Activated gamma-delta T cell treated with anti-CD3 and anti-CD28 coated beads, Interleukin-2, amount 50 U/mL, for 16 hours (primary cell): ENCODE data around the gene CLOCK.

Source experiments
- DNase-seq: peaks from one replicate; pipeline ENCODE4 v3.0.0-alpha.2; 2020; ENCODE audit warnings: low read depth

The CLOCK gene

GRCh38 chr4:55411621-55412020 is 135.1 kb downstream of the CLOCK start:
- no peak for DNase-seq

- DNase-seq: no peak
These were observed 136.3 kb downstream of the CLOCK start for GRCh38 chr4:55410431-55410830.

- no peak for DNase-seq
These were observed 137.1 kb downstream of the CLOCK start for GRCh38 chr4:55409468-55410171.

- DNase-seq: no peak
These were observed 138.9 kb downstream of the CLOCK start for GRCh38 chr4:55407764-55408163.

DNA sequence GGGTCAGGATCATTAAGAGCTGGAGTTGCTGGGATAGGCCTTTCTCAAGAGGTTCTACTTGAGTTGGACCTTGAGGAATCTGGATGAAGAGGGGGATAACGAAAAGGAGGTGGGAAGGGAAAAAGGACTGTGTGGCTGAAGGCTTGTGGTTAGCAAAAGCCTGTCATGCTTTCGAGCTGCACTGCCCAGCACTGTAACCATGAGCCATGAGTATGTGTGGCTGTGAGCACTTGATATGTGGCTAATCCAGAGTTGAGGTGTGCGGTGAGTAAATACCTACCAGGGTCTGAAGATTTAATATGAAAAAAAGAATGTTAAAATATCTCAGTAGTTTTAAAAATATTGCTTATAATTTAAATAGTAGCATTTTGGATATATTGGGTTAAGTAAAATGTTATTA is 139.6 kb downstream of the CLOCK start:
- no peak for DNase-seq

DNA sequence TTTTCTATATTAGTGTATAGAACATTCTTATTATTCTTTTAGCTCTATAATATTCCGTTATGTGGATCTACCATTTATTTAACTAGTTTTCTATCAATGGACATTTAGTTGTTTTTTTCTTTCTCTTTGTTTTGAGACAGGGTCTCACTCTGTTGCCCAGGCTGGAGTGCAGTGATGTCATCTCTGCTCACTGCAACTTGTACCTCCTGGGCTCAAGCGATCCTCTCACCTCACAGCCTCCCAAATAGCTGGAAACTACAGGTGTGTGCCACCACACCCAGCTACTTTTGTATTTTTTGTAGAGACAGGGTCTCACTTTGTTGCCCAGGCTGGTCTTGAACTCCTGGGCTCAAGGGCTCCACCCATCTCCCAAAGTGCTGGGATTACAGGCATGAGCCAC is 140.2 kb downstream of the CLOCK start:
- DNase-seq: no peak

DNA sequence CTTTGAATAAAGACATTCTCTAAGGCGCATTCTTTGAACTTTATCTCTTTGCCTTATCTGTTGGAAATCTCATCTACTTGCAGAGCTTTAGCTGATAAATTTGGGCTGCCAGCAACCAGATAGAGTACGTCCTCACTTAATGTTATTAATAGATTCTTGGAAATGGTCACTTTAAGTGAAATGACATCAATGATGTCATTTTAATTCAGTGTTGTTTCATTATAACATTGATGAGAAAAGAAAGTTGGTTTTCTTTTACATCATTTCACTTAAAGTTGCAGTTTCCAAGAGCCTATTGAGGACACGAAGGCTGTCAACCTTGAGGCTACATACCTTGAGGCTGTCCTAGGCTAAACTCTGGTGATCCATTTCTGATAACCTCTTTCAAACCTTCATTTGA is 141.6 kb downstream of the CLOCK start:
- DNase-seq: no peak

DNA sequence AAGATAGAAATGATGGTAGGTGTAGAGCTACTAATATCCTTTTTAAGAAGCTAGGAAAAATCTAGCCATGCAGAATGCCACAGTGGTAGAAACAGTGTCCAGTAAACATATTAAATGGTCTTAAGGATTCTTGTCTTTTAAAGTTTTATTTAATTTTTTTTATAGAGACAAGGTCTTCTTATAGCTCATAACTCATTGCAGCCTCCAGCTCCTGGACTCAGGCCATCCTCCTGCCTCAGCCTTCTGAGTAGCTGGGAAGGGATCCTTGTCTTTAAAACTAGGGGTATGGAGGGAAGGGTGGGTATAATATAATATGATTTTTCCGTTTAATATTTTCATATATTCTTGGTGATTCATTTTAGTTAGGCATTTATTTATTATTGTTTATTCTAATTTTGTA is 147.1 kb downstream of the CLOCK start:
- DNase-seq: no peak

DNA sequence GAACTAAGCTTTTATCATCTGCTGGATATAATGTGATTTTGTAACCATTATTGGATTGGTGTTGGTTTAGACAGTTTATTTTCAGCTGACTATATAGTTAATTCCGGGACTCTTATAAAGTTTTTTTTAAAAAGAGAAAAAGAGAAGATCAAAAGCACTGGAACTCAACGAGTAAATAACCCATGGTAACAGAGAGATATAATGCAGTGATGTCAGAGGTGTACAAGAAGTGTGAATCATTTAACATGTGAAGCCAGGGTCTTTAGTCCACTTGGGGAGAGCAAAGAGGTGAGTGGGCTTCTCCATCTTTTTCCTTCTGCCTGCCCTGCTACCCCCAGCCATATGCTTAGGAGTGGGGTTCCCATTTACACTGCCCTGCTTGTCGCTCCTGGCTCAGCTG is 147.7 kb downstream of the CLOCK start:
- DNase-seq: no peak

DNA sequence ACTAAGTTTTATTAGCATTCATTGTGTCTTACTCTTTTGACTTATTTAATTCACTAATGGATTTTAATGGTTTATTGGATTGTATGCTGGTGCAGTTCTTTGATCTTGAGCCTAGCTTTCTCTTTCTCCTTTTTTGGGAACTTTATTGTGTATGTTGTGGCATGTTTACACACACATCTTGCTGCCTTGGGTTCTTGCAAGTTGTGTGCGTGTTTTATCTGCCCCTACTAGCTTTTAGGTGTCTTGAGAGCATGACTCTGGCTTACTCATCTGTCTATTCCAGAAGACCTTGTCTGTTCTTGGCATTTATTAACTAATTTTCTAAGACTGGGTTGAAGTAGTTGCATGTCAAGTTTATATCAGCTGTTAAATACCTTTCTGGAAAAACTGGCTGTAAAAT is 148.2 kb downstream of the CLOCK start:
- no peak for DNase-seq

DNA sequence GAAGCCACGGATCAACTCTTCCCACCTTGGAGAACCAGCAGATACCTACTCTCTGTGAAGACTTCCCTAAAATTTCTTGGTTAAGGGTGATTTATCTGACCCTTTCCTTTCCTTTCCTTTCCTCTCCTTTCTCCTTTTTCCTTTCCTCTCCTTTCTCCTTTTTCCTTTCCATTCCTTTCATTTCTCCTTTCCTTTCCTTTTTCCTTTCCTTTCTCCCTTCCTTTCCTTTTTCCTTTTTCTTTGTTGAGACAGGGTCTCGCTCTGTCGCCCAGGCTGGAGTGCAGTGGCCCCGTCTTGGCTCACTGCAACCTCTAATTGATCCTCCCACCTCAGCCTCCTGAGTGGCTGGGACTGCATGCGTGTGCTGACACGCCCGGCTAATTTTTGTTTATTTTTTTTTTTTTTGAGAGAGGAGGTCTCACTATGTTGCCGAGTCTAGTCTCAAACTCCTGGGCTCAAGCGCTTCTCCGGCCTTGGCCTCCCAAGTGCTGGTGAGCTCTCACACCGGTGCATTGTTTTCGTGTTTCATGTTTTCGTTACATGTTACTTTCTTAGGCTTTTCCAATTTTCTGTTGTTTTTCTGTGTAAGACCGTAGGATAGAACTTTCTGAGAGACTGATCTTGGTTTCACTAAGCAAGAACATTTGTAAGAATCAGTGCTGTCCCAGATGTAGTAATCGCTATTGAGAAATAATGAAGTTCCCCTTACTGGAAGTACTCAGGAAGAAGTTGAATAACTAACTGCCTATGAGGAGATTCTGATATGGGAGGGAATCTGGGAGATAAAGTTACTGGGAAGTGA is 149.0 kb downstream of the CLOCK start:
- no peak for DNase-seq

DNA sequence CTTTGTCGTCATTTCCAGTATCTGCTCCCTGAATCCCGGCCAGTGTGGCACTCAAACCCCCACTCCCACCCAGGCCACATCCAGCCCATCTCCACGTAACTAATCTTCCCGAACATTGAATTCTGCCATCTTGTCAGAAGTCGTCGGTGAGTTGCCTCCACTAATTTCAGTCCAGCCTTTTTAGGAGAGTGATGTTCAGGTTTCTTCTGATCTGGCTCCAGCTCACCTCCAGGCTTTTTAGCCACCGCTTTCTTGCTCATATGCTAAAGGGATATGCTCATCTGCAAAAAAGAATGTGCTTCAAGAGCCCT is 149.6 kb downstream of the CLOCK start:
- no peak for DNase-seq

- DNase-seq: peak; percentile 12
These were observed 150.2 kb downstream of the CLOCK start for GRCh38 chr4:55396308-55397125.

DNA sequence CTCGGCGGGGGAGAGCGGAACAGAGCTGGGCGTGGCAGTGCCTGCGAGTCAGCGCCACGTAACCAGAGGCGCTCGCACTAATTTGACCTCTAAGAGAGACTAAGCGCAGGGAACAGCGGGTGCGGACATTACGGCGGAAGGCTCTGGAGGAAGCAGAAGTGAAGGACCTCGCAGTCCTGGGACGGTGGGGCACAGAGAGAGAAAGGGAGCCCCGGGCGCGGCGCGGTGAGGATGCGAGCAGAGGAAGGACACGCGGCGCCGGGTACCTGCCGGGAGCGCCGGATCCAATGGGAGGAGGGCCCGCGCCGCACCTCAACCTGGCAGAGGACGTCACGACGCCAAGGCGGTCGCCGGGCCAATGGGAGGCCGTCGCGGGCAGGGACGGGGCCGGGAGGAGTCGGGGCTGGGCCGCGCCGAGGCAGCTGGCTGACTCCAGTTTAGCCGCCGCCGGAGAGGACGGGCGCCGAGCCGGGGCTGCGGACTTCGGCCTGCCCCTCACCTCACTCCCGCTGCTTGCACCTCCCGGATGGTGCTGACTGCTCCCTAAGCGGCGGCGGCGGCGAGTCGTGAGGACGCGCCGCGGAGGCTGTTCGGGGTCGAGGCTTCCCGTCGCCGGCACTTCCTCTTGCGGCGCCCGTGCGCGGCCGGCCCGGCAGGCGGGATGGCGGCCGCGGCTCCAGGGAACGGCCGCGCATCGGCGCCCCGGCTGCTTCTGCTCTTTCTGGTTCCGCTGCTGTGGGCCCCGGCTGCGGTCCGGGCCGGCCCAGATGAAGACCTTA is 151.0 kb downstream of the CLOCK start, which contains the start of gene TMEM165:
Gene TMEM165 (plus strand): TSS at position 429 of the 779 bp plus-strand sequence. CDS start 233 bp downstream, at position 662.
- DNase-seq: peak; percentile 77

DNA sequence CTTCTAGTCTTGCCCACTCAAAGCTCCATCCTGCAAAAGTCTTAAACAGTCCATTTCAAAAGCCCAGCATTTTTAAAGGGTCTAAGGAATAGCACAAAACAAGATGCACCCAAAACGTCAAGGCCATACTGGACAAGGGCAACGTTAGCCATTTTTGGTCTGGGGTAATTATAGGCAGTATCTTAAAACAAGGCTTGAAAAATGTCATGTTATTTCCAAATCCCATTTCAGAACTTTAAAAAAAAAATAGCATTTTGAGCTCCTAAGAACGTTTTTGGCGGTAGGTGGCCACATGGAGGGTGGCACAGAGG is 151.5 kb downstream of the CLOCK start:
- DNase-seq: no peak

- no peak for DNase-seq
These were observed 153.0 kb downstream of the CLOCK start for GRCh38 chr4:55393461-55394320.

DNA sequence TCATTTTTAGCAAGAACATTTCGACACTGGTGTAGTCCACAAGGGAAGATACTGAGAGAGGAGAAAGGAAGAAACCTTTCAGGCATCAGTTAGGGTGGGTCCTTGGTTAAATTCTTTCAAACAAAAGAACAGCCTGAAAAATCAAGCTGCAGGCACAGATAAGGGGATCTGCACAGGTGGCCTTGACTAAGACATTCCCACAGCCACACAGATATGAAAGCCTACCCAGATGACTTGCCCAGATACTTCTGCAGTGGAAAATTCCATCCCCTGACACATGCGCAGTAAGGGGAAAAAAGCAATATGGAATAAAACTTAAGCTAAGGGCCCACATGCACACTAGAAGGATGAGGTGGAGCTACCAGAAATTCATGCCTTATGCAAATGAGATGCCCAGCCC is 159.9 kb downstream of the CLOCK start:
- DNase-seq: no peak

DNA sequence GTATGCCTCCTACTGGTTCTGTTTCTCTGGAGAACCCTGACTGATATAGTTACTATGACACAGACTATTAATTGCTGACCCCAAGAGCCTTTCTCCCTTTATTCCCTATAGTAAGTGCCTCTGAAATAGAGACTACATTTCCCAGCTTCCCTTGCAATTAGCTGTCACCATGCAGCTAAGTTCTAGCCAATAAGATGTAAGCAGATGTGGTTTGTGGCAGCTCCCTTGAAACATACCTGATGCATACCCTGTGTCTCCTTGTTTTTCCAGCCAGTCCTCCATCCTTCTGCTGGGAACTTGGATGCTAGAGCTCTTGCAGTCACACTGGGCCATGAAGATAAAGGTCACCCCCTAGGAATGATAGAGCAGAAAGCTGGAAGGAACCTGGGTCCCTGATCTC is 160.6 kb downstream of the CLOCK start:
- DNase-seq: no peak

GRCh38 chr4:55385201-55385649 is 161.5 kb downstream of the CLOCK start:
- no peak for DNase-seq

GRCh38 chr4:55382488-55383003 is 164.2 kb downstream of the CLOCK start:
- no peak for DNase-seq

DNA sequence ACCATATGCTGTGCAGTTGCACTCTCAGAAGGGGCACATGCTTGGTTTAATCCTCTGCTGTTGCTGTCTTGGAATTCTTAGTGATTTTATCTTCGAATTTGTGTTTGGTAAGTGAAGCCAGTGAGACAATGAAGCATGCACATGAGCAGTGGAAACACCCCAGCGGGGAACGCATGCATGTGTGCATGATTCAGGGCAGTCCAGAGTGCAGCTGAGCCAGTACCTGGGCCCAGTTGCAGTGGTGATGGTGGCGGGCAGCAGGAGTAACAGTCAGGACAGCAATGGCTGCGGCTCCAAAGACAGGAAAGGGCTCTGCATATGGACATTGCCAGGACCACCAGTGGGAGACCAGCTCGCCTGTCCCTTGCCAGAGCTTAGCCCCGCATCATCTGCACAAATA is 165.2 kb downstream of the CLOCK start:
- no peak for DNase-seq
